ENCODE data around the gene NF1. TPM values are rescaled to one million over a fixed set of nuclear protein-coding genes. Genes with fewer than 3 reads are reported as not detected.
"Not testable (repeated sequence)": the region's sequence is repeated elsewhere in the genome, so short reads cannot be mapped to it uniquely, and the experiment has no call there.

Gene NF1
- total RNA-seq, 1 experiment from 2014 or later, result 29.9 TPM

GRCh38 chr17:31328160-31328535 lies 233.4 kb downstream of the NF1 start:
- peak; percentile 22 for DNase-seq (ENCODE audit: low read depth)

GRCh38 chr17:31329221-31329620 lies 234.4 kb downstream of the NF1 start:
- DNase-seq (ENCODE audit: low read depth), result no peak

- peak; percentile 64 for DNase-seq (ENCODE audit: low read depth)
Observed at GRCh38 chr17:31339906-31340661, 245.3 kb downstream of the NF1 start.

- DNase-seq (ENCODE audit: low read depth), result not testable (repeated sequence)
Observed at GRCh38 chr17:31345191-31345747, 250.5 kb downstream of the NF1 start.

GRCh38 chr17:31349454-31349853 lies 254.7 kb downstream of the NF1 start:
- no peak for DNase-seq (ENCODE audit: low read depth)

GRCh38 chr17:31355935-31356334 lies 261.2 kb downstream of the NF1 start:
- no peak for DNase-seq (ENCODE audit: low read depth)

- DNase-seq (ENCODE audit: low read depth), result no peak
Observed at GRCh38 chr17:31357091-31357490, 262.3 kb downstream of the NF1 start.

- no peak for DNase-seq (ENCODE audit: low read depth)
Observed at GRCh38 chr17:31357839-31358394, 263.1 kb downstream of the NF1 start.

GRCh38 chr17:31364012-31364411 lies 269.2 kb downstream of the NF1 start:
- DNase-seq (ENCODE audit: low read depth), result no peak

GRCh38 chr17:31366088-31366487 lies 271.3 kb downstream of the NF1 start:
- no peak for DNase-seq (ENCODE audit: low read depth)

- DNase-seq (ENCODE audit: low read depth), result no peak
Observed at GRCh38 chr17:31369266-31369665, 274.5 kb downstream of the NF1 start.

- DNase-seq (ENCODE audit: low read depth), result peak; percentile 18
Observed at GRCh38 chr17:31371511-31372097, 276.8 kb downstream of the NF1 start.

GRCh38 chr17:31373150-31374093 lies 278.6 kb downstream of the NF1 start:
- peak; percentile 67 for DNase-seq (ENCODE audit: low read depth)

- DNase-seq (ENCODE audit: low read depth), result no peak
Observed at GRCh38 chr17:31374094-31374447, 279.3 kb downstream of the NF1 start.

- no peak for DNase-seq (ENCODE audit: low read depth)
Observed at GRCh38 chr17:31374503-31374902, 279.7 kb downstream of the NF1 start.

- DNase-seq (ENCODE audit: low read depth), result no peak
Observed at GRCh38 chr17:31378638-31379037, 283.9 kb downstream of the NF1 start.

- no peak for DNase-seq (ENCODE audit: low read depth)
Observed at GRCh38 chr17:31379597-31380205, 284.9 kb downstream of the NF1 start.

- DNase-seq (ENCODE audit: low read depth), result no peak
Observed at GRCh38 chr17:31381165-31381668, 286.4 kb downstream of the NF1 start.

- DNase-seq (ENCODE audit: low read depth), result not testable (repeated sequence)
Observed at GRCh38 chr17:31382668-31383275, 288.0 kb downstream of the NF1 start.

- DNase-seq (ENCODE audit: low read depth), result not testable (repeated sequence)
Observed at GRCh38 chr17:31383488-31383887, 288.7 kb downstream of the NF1 start.

Data from M059J (cell line).